Activated T-helper 1 cell treated with anti-CD3 and anti-CD28 coated beads, Interleukin-12 subunit alpha, Interleukin-12 subunit beta, Interleukin-2, Interleukin-4 antibody, amounts not matched to agents 30 ng/mL and 10 ng/mL and 1 ng/mL, durations not matched to agents 14 hours and 24 hours and 36 hours (primary cell): ENCODE data around the gene VAV2. TPM values are rescaled to one million over a fixed set of nuclear protein-coding genes. Genes with fewer than 3 reads are reported as not detected.

ENCODE experiments used
- DNase-seq: peaks from one replicate; pipeline ENCODE4 v3.0.0; 2021; ENCODE audit warnings: low spot score
- H3K27ac Mint-ChIP-seq: one replicate; pipeline ENCODE4 v1.8.0; 2021; ENCODE audit warnings: mild to moderate bottlenecking, mixed read lengths
- H3K27me3 Mint-ChIP-seq: one replicate; pipeline ENCODE4 v1.8.0; 2022; ENCODE audit warnings: mild to moderate bottlenecking, moderate library complexity, mixed read lengths; ENCODE audit not compliant: insufficient read depth
- H3K36me3 Mint-ChIP-seq: one replicate; pipeline ENCODE4 v1.8.0; 2021; ENCODE audit warnings: low read depth, mixed read lengths
- H3K4me1 Mint-ChIP-seq: one replicate; pipeline ENCODE4 v1.8.0; 2021; ENCODE audit warnings: low read depth, mixed read lengths
- H3K4me3 Mint-ChIP-seq: one replicate; pipeline ENCODE4 v1.8.0; 2021; ENCODE audit warnings: mild to moderate bottlenecking, moderate library complexity, mixed read lengths
- H3K9me3 Mint-ChIP-seq: one replicate; pipeline ENCODE4 v1.8.0; 2021; ENCODE audit warnings: mixed read lengths
- intact Hi-C: fragments of 100-400 bp; cut with micrococcal nuclease; formaldehyde crosslinking; loops from one replicate; pipeline ENCODE4 v1.15.1; 2024
- total RNA-seq: library from RNA; stranded (reverse); gene quantifications from 2 replicates; pipeline ENCODE4 v1.2.3, GENCODE V29; 2022

Gene VAV2
- total RNA-seq, result 5.4 and 5.8 TPM in 2 replicates

- Mint-ChIP-seq H3K36me3 (no peaks in the 10 kb centered on the region), H3K27me3 (peaks cover 19% of the 10 kb centered on the region), H3K9me3 (no peaks in the 10 kb centered on the region), H3K4me3 (peak within 1 kb of the TSS; percentile 72), H3K27ac (no peak within 1 kb of the TSS), H3K4me1 (no peaks in the 10 kb centered on the region)
- DNase-seq, result peak; percentile 44
- intact Hi-C loops, result loop anchor here (1.0 to 5.0 kb wide), 5 partner anchors 33 to 575 kb away; partner anchors contain the start of genes BRD3, BRD3OS, CACFD1 and REXO4
These were observed at the start of gene VAV2 for GRCh38 chr9:133991964-133992779. TSS of gene VAV2 (minus strand) at chr9:133992324. CDS start at chr9:133992278, 46 bp downstream.

- no peak for DNase-seq
- Mint-ChIP-seq H3K4me3 (no peak overlapping the region), H3K27ac (no peak overlapping the region), H3K4me1 (no peaks in the 10 kb centered on the region), H3K9me3 (no peaks in the 10 kb centered on the region), H3K36me3 (peaks cover 19% of the 10 kb centered on the region), H3K27me3 (no peaks in the 10 kb centered on the region)
- intact Hi-C loops, result no loop called here
These were observed 49.5 kb upstream of the VAV2 start for GRCh38 chr9:134041649-134041962.

GRCh38 chr9:134040781-134041648, 48.9 kb upstream of the VAV2 start:
- H3K9me3 Mint-ChIP-seq, result no peaks in the 10 kb centered on the region
- peaks cover 22% of the 10 kb centered on the region for H3K36me3 Mint-ChIP-seq

GRCh38 chr9:134040176-134040565, 48.0 kb upstream of the VAV2 start:
- DNase-seq, result no peak
- Mint-ChIP-seq H3K36me3 (peaks cover 23% of the 10 kb centered on the region), H3K27ac (no peak overlapping the region), H3K4me3 (no peak overlapping the region), H3K9me3 (no peaks in the 10 kb centered on the region), H3K27me3 (no peaks in the 10 kb centered on the region), H3K4me1 (no peaks in the 10 kb centered on the region)
- intact Hi-C loops, result no loop called here

More at GRCh38 chr9:134040781-134041648, 48.9 kb upstream of the VAV2 start:
- DNase-seq, result no peak
- Mint-ChIP-seq H3K27ac (no peak overlapping the region), H3K27me3 (no peaks in the 10 kb centered on the region), H3K4me1 (no peaks in the 10 kb centered on the region), H3K4me3 (no peak overlapping the region)
- intact Hi-C loops, result no loop called here

GRCh38 chr9:134039386-134040175, 47.5 kb upstream of the VAV2 start:
- H3K27me3 Mint-ChIP-seq, result no peaks in the 10 kb centered on the region
- H3K4me1 Mint-ChIP-seq, result no peaks in the 10 kb centered on the region
- no peak for DNase-seq
- intact Hi-C loops, result no loop called here
- H3K4me3 Mint-ChIP-seq, result no peak overlapping the region
- H3K36me3 Mint-ChIP-seq, result peaks cover 23% of the 10 kb centered on the region
- no peak overlapping the region for H3K27ac Mint-ChIP-seq
- H3K9me3 Mint-ChIP-seq, result no peaks in the 10 kb centered on the region

GRCh38 chr9:134037641-134038040, 45.5 kb upstream of the VAV2 start:
- no peak overlapping the region for H3K27ac Mint-ChIP-seq
- H3K27me3 Mint-ChIP-seq, result no peaks in the 10 kb centered on the region
- intact Hi-C loops, result no loop called here
- H3K4me3 Mint-ChIP-seq, result no peak overlapping the region
- H3K9me3 Mint-ChIP-seq, result no peaks in the 10 kb centered on the region
- H3K36me3 Mint-ChIP-seq, result peaks cover 31% of the 10 kb centered on the region
- H3K4me1 Mint-ChIP-seq, result no peaks in the 10 kb centered on the region
- DNase-seq, result no peak

- H3K27me3 Mint-ChIP-seq, result no peaks in the 10 kb centered on the region
These were observed 44.0 kb upstream of the VAV2 start for GRCh38 chr9:134036130-134036529.

GRCh38 chr9:134035041-134036039, 43.2 kb upstream of the VAV2 start:
- H3K36me3 Mint-ChIP-seq, result peaks cover 31% of the 10 kb centered on the region
- intact Hi-C loops, result no loop called here
- no peak for DNase-seq
- no peak overlapping the region for H3K4me3 Mint-ChIP-seq
- H3K27me3 Mint-ChIP-seq, result no peaks in the 10 kb centered on the region
- no peak overlapping the region for H3K27ac Mint-ChIP-seq
- H3K9me3 Mint-ChIP-seq, result no peaks in the 10 kb centered on the region
- no peaks in the 10 kb centered on the region for H3K4me1 Mint-ChIP-seq

More at GRCh38 chr9:134036130-134036529, 44.0 kb upstream of the VAV2 start:
- H3K36me3 Mint-ChIP-seq, result peaks cover 31% of the 10 kb centered on the region
- intact Hi-C loops, result no loop called here
- no peak for DNase-seq
- H3K27ac Mint-ChIP-seq, result no peak overlapping the region
- no peaks in the 10 kb centered on the region for H3K9me3 Mint-ChIP-seq
- H3K4me1 Mint-ChIP-seq, result no peaks in the 10 kb centered on the region
- H3K4me3 Mint-ChIP-seq, result no peak overlapping the region

- intact Hi-C loops, result no loop called here
- H3K27ac Mint-ChIP-seq, result no peak overlapping the region
- no peaks in the 10 kb centered on the region for H3K4me1 Mint-ChIP-seq
- H3K9me3 Mint-ChIP-seq, result no peaks in the 10 kb centered on the region
- H3K36me3 Mint-ChIP-seq, result peaks cover 25% of the 10 kb centered on the region
- DNase-seq, result no peak
- no peak overlapping the region for H3K4me3 Mint-ChIP-seq
- no peaks in the 10 kb centered on the region for H3K27me3 Mint-ChIP-seq
These were observed 42.3 kb upstream of the VAV2 start for GRCh38 chr9:134034215-134035040.

GRCh38 chr9:134033516-134034214, 41.5 kb upstream of the VAV2 start:
- no peaks in the 10 kb centered on the region for H3K27me3 Mint-ChIP-seq
- intact Hi-C loops, result no loop called here
- no peaks in the 10 kb centered on the region for H3K4me1 Mint-ChIP-seq
- H3K9me3 Mint-ChIP-seq, result no peaks in the 10 kb centered on the region
- no peak for DNase-seq
- H3K36me3 Mint-ChIP-seq, result peaks cover 18% of the 10 kb centered on the region
- no peak overlapping the region for H3K4me3 Mint-ChIP-seq
- H3K27ac Mint-ChIP-seq, result no peak overlapping the region
